CD4-positive, alpha-beta T cell treated with Interleukin-2 at 100 ng/mL for 4 hours (primary cell): ENCODE measurements around the gene GPR146.
"Not testable (repeated sequence)": the region's sequence is repeated elsewhere in the genome, so short reads cannot be mapped to it uniquely, and the experiment has no call there.

ENCODE experiments used
- DNase-seq: peaks from one replicate; pipeline ENCODE4 v3.0.0-alpha.2; 2020; ENCODE audit warnings: low spot score

GPR146 gene

DNA sequence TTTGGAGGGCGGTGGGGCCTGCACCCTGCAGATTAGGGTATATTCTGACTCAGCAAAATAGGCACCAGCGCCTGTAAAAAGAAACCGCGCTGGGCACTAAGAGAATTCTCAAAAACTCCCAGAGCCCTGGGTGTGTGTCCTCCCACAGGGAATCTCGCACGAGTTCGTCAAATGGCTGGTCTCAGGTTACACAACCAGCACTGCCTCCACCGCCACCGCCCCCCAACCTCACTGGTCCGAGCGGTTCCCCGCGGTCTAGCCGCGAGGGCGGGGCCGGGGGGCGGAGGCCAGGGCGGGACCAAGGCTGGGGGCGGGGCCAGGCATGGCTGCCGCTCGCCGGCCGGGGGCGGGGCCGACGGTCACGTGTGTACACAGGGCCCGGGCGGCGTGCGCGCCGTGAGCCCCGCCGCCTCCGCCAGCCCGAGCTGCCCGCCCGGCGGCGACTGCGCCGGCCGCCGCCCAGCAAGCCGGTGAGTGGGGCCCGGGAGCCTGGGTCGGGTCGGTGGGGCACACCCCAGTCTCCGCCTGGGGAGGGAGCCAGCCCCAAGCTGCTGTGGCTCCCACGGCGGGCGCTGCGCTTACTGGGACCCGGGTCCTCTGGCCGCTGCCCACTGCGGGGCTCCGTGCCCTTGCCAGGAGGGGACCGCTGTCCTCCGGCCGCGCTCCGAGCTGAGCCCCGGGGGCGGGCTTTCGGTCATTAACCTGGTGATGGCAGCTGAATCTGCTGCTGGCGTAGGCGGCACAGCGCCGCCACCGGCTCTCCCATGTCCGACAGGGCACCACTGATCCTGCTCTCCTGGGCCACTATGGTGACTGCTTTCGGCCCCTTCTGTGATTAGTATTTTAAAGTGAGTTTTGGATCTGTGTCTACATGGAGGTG, at the start of gene GPR146:
Gene GPR146 (plus strand): TSS at position 358 of the 880 bp plus-strand sequence. CDS start 12,970 bp downstream, outside the sequence.
- peak; percentile 89 for DNase-seq

- no peak for DNase-seq
Measured at GRCh38 chr7:994592-995308, 49.6 kb upstream of the GPR146 start.

- DNase-seq, result no peak
Measured at GRCh38 chr7:995571-995970, 48.8 kb upstream of the GPR146 start.

GRCh38 chr7:996079-996872, 48.1 kb upstream of the GPR146 start:
- DNase-seq, result no peak

DNA sequence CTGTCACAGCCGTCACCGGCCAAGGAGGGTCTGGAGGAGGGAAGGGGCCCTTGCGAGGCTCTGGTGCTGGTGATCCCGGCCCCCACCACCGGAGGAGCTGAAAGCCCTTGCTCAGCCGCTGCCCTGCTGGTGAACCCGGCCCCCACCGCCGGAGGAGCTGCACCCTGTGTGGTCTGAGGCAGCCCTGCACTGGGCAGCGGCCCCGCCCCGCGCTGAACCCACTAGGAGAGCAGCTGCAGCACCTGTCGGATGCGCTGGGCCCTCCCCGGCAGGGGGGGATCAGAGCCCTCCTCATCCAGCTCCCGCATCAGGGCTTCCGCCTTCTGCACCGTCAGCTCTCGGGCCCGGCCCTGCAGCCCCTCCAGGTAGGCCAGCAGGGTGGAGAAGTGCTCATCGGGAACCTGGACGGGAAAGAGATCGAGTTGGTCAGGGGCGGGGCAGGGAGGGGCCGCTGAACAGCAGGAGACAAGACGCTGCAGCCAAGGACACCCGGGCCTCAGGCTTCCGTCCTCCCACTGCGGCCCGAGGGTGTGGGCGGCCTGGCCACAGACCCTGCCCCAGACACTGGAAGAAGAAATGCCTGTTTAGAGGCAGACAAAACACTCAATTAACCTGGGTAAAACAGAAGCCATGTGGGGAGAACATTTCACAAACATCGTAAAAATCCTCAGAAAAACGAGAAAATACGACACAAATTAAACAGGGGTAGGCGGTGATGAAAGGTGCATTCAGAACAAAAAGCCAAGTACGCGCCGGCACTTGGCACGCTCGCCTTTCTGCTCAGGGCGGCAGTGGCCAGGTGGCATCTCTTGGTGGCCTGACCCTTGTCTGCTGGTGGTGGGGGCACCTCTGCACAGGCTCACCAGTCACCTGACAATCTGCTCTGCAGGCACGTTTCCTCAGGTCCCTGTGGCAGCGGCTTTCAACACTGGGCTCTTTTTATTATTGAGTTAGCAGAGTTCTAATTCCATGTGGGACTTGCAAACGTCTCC, 46.6 kb upstream of the GPR146 start:
- no peak for DNase-seq

DNA sequence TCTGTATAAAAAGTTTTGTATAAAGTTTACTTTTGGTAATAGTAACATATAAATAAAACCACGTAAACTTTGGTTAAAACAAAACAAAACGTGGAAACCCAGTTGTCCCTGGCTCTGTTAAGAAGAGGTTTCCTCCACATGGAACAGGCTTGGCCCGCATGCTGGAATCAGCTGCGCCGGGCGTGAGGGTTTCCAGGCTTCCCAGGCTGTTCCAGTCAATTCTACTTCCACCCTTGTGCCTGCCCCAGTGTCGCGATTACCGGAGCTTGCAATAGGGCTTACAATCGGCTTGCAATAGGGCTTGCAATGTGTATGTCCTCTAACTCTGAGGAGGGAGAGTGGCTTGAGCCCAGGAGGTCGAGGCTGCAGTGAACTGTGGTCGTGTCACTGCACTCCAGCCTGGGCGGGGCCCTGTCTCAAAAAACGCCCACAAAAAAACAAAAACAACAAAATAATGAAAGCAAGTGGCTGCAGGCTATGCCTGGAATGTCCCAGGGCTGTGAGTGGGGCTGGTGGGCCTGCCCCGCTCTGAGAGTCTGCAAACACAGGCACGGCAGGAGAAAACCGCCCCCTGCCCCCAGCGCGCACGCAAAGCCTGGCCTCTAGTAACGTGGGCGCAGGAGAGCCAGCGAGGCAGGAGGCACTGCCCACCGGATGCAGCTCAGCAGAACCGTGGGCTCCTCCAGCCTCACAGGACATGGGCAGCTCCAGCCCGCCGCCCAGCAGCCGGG, 45.0 kb upstream of the GPR146 start:
- DNase-seq, result no peak

GRCh38 chr7:999941-1000935, 44.1 kb upstream of the GPR146 start:
- no peak for DNase-seq

- DNase-seq, result not testable (repeated sequence)
Measured at GRCh38 chr7:1001069-1001770, 43.1 kb upstream of the GPR146 start.

DNA sequence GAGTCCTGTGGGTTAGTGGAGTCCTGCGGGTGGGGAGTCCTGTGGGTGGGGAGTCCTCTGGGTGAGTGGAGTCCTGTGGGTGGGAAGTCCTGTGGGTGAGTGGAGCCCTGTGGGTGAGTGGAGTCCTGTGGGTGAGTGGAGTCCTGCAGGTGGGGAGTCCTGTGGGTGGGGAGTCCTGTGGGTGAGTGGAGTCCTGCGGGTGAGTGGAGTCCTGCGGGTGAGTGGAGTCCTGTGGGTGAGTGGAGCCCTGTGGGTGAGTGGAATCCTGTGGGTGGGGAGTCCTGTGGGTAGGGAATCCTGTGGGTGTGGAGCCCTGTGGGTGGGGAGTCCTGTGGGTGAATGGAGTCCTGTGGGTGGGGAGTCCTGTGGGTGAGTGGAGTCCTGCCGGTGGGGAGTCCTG, 42.3 kb upstream of the GPR146 start:
- not testable (repeated sequence) for DNase-seq

GRCh38 chr7:1002445-1002844, 41.9 kb upstream of the GPR146 start:
- not testable (repeated sequence) for DNase-seq

DNA sequence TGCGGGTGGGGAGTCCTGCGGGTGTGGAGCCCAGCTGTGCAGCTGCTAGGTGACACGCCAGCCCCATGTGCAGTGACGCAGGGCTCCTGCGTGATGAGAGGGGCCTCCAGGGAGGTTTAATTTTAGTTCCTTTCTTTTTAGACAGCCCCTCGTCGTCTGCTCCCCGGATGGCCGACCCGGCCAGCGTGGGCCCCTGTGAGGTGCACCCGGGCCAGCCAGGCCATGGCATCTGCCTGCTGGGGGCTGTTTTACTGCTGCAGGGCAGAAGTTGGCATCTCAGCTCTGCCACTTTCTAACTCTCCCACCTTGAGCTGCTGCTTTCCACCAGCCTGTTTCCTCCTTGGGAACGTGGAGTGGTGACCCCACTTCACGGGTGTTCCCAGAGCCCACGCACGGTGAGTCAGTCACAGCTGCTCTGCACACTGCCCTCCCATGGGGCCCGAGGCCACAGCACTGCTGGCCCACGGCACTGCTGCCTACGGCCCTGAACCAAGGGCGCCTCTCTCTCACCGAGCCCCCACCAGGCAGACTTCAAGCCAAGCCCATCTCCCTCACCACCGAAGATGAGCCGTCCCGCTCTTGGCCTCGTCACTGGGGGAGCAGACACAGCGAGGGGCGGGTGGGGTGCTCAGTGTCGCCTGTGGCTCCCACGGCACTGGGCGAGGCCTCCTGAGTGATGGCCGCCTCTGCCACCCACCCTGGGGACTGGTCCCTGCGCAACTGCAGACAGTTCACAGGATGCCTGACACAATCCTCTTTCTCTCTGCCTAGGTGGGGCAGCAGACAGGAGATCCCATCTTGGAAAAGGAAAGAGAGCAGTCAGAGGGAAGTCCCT, 40.1 kb upstream of the GPR146 start:
- DNase-seq, result no peak

DNA sequence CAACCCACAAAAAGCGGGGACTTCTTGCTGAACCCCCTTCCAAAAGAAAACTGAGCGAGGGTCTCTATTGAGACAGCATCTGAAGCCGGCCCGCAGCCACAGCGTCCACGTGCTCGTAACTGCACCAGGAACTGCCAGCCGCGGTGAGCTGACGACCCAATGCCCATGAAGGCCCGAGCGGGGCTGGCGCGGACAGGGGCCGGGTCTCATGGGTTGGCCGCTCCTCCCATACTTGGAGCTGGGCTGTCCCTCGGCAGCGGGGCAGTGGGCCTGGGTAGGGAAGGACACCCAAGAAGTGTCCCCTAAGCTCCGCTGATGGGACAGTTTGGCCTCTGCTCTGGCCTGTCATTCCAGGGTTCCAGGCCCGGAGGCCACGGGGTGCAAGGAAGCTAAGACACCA, 39.0 kb upstream of the GPR146 start:
- DNase-seq, result no peak

GRCh38 chr7:1007901-1008300, 36.4 kb upstream of the GPR146 start:
- no peak for DNase-seq

DNA sequence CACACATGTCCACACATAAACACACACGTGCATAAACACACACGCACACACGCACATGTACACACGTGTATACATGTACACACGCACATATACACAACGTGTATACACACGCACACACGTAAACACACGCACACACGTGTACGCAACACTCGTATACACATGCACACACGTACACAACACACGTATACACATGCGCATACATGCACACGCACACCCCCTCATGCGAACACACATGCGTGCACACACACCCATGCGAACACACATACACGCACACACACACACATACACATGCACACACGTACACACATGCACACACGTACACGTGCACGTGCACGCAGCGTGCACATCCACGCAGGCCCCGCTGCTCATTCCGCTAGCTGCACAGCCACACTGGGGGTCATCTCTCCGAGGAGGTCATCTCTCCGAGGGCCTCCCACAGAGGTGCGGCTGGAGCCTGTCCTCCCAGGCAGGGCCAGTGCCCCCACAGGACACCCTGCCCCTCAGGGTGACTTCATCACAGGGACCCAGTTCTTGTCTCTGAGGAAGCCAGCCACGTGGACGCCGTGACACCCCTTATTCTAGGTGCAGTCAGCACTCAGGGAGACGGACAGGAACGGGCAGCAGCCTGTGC, 35.5 kb upstream of the GPR146 start:
- DNase-seq, result no peak

- DNase-seq, result no peak
Measured at GRCh38 chr7:1009747-1010146, 34.6 kb upstream of the GPR146 start.

- no peak for DNase-seq
Measured at GRCh38 chr7:1010226-1010625, 34.1 kb upstream of the GPR146 start.
